ENCODE measurements around the gene THSD7B.

DNA sequence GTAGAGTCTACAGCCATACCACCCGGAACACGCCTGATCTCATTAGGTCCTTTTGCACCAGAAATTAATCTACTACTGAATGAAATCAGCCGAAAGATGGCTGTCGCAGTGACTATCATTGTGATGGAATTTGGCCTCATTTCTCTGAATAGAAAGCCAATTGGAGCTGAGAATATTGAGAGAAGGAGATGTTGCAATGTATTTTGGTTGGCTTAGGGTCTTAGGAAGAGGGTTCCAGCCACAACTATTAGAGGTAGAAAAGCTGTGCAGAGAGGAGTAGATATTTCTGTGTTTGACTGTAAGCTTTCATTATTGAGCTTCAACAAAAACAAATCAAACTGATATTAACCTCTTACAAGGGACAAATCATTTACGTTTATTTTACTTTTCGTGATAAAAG is 98.1 kb downstream of the THSD7B start:
- no peak for TF ChIP-seq POLR2A (IDR thresholded peaks at IDR 0.05)
- TF ChIP-seq, protein P1, sequence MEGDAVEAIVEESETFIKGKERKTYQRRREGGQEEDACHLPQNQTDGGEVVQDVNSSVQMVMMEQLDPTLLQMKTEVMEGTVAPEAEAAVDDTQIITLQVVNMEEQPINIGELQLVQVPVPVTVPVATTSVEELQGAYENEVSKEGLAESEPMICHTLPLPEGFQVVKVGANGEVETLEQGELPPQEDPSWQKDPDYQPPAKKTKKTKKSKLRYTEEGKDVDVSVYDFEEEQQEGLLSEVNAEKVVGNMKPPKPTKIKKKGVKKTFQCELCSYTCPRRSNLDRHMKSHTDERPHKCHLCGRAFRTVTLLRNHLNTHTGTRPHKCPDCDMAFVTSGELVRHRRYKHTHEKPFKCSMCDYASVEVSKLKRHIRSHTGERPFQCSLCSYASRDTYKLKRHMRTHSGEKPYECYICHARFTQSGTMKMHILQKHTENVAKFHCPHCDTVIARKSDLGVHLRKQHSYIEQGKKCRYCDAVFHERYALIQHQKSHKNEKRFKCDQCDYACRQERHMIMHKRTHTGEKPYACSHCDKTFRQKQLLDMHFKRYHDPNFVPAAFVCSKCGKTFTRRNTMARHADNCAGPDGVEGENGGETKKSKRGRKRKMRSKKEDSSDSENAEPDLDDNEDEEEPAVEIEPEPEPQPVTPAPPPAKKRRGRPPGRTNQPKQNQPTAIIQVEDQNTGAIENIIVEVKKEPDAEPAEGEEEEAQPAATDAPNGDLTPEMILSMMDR (IDR thresholded peaks at IDR 0.05): no peak
